HEK293 (cell line): ENCODE results near the gene RRAGC.

Source experiments
- EGR2 ChIP-seq: fragments of 450-650 bp; formaldehyde crosslinking; IDR thresholded peaks from 2 replicates; pipeline ENCODE4 v1.5.1; 2016; ENCODE audit warnings: low read depth, missing biosample characterization, missing genetic modification characterization
- HOXA7 ChIP-seq: sonication (generic); formaldehyde crosslinking; IDR thresholded peaks from 2 replicates; pipeline ENCODE4 v1.8.1; 2022; ENCODE audit warnings: missing genetic modification reagents, borderline replicate concordance
- KLF1 ChIP-seq: fragments of 450-650 bp; formaldehyde crosslinking; IDR thresholded peaks from 2 replicates; pipeline ENCODE4 v1.5.1; 2016; ENCODE audit warnings: missing biosample characterization, missing genetic modification characterization
- KLF9 ChIP-seq: fragments of 450-650 bp; formaldehyde crosslinking; IDR thresholded peaks from 2 replicates; pipeline ENCODE4 v1.5.1; 2016; ENCODE audit warnings: missing biosample characterization, missing genetic modification characterization, low read depth
- RBAK ChIP-seq: fragments of 450-650 bp; formaldehyde crosslinking; IDR thresholded peaks from 2 replicates; pipeline ENCODE4 v1.5.1; 2016; ENCODE audit warnings: missing biosample characterization, missing genetic modification characterization
- TCF7L2 ChIP-seq: IDR thresholded peaks from 2 replicates; pipeline ENCODE4 v1.6.1; 2011; ENCODE audit warnings: low read depth, mild to moderate bottlenecking, inconsistent platforms, low read length, moderate library complexity, borderline replicate concordance
- ZFP69B ChIP-seq: fragments of 450-650 bp; formaldehyde crosslinking; IDR thresholded peaks from 2 replicates; pipeline ENCODE4 v1.5.1; 2016; ENCODE audit warnings: missing biosample characterization, missing genetic modification characterization
- ZNF223 ChIP-seq: fragments of 450-650 bp; formaldehyde crosslinking; IDR thresholded peaks from 2 replicates; pipeline ENCODE4 v1.5.1; 2016; ENCODE audit warnings: missing biosample characterization, missing genetic modification characterization
- ZNF248 ChIP-seq: fragments of 450-650 bp; formaldehyde crosslinking; IDR thresholded peaks from 2 replicates; pipeline ENCODE4 v1.5.1; 2017; ENCODE audit warnings: missing biosample characterization, missing genetic modification characterization
- ZNF324 ChIP-seq: fragments of 450-650 bp; formaldehyde crosslinking; IDR thresholded peaks from 2 replicates; pipeline ENCODE4 v1.5.1; 2016; ENCODE audit warnings: missing biosample characterization, missing genetic modification characterization
- ZNF350 ChIP-seq: fragments of 450-650 bp; formaldehyde crosslinking; IDR thresholded peaks from 2 replicates; pipeline ENCODE4 v1.5.0; 2017; ENCODE audit warnings: missing biosample characterization, mild to moderate bottlenecking, missing genetic modification characterization
- ZNF394 ChIP-seq: fragments of 450-650 bp; formaldehyde crosslinking; IDR thresholded peaks from 2 replicates; pipeline ENCODE4 v1.5.1; 2016; ENCODE audit warnings: missing biosample characterization, missing genetic modification characterization, mild to moderate bottlenecking, moderate library complexity, borderline replicate concordance
- ZNF416 ChIP-seq: fragments of 450-650 bp; formaldehyde crosslinking; IDR thresholded peaks from 2 replicates; pipeline ENCODE4 v1.5.1; 2016; ENCODE audit warnings: missing biosample characterization, missing genetic modification characterization
- ZNF426 ChIP-seq: fragments of 450-650 bp; formaldehyde crosslinking; IDR thresholded peaks from 2 replicates; pipeline ENCODE4 v1.5.1; 2017; ENCODE audit warnings: missing biosample characterization, missing genetic modification characterization, mild to moderate bottlenecking, inconsistent platforms, moderate library complexity
- ZNF433 ChIP-seq: fragments of 450-650 bp; formaldehyde crosslinking; IDR thresholded peaks from 2 replicates; pipeline ENCODE4 v1.5.1; 2016; ENCODE audit warnings: missing biosample characterization, missing genetic modification characterization, low read depth
- ZNF501 ChIP-seq: fragments of 450-650 bp; formaldehyde crosslinking; IDR thresholded peaks from 2 replicates; pipeline ENCODE4 v1.5.1; 2016; ENCODE audit warnings: missing biosample characterization, missing genetic modification characterization
- ZNF521 ChIP-seq: fragments of 450-650 bp; formaldehyde crosslinking; IDR thresholded peaks from 2 replicates; pipeline ENCODE4 v1.5.1; 2017; ENCODE audit warnings: missing biosample characterization, mild to moderate bottlenecking, missing genetic modification characterization
- ZNF530 ChIP-seq: fragments of 450-650 bp; formaldehyde crosslinking; IDR thresholded peaks from 2 replicates; pipeline ENCODE4 v1.5.1; 2016; ENCODE audit warnings: low read depth, missing biosample characterization, missing genetic modification characterization
- ZNF701 ChIP-seq: fragments of 450-650 bp; formaldehyde crosslinking; IDR thresholded peaks from 2 replicates; pipeline ENCODE4 v1.5.1; 2016; ENCODE audit warnings: missing biosample characterization, missing genetic modification characterization
- TF ChIP-seq, protein P1 (sequence below): fragments of 450-650 bp; formaldehyde crosslinking; IDR thresholded peaks from 2 replicates; pipeline ENCODE4 v1.5.1; 2017; ENCODE audit warnings: missing biosample characterization, missing genetic modification characterization
- TF ChIP-seq, protein P2 (sequence below): fragments of 450-650 bp; formaldehyde crosslinking; IDR thresholded peaks from 2 replicates; pipeline ENCODE4; 2016; ENCODE audit warnings: missing biosample characterization, missing genetic modification characterization
- TF ChIP-seq, protein P3 (sequence below): fragments of 450-650 bp; formaldehyde crosslinking; IDR thresholded peaks from 2 replicates; pipeline ENCODE4 v1.5.1; 2016; ENCODE audit warnings: missing biosample characterization, missing genetic modification characterization
- TF ChIP-seq, protein P4 (sequence below): fragments of 450-650 bp; formaldehyde crosslinking; IDR thresholded peaks from 2 replicates; pipeline ENCODE4 v1.5.1; 2016; ENCODE audit warnings: missing biosample characterization, missing genetic modification characterization, borderline replicate concordance
- TF ChIP-seq, protein P5 (sequence below): fragments of 450-650 bp; formaldehyde crosslinking; IDR thresholded peaks from 2 replicates; pipeline ENCODE4 v1.5.0; 2017; ENCODE audit warnings: missing biosample characterization, missing genetic modification characterization, borderline replicate concordance
- TF ChIP-seq, protein P6 (sequence below): fragments of 450-650 bp; formaldehyde crosslinking; IDR thresholded peaks from 2 replicates; pipeline ENCODE4 v1.5.1; 2016; ENCODE audit warnings: missing biosample characterization, missing genetic modification characterization

RRAGC gene

DNA sequence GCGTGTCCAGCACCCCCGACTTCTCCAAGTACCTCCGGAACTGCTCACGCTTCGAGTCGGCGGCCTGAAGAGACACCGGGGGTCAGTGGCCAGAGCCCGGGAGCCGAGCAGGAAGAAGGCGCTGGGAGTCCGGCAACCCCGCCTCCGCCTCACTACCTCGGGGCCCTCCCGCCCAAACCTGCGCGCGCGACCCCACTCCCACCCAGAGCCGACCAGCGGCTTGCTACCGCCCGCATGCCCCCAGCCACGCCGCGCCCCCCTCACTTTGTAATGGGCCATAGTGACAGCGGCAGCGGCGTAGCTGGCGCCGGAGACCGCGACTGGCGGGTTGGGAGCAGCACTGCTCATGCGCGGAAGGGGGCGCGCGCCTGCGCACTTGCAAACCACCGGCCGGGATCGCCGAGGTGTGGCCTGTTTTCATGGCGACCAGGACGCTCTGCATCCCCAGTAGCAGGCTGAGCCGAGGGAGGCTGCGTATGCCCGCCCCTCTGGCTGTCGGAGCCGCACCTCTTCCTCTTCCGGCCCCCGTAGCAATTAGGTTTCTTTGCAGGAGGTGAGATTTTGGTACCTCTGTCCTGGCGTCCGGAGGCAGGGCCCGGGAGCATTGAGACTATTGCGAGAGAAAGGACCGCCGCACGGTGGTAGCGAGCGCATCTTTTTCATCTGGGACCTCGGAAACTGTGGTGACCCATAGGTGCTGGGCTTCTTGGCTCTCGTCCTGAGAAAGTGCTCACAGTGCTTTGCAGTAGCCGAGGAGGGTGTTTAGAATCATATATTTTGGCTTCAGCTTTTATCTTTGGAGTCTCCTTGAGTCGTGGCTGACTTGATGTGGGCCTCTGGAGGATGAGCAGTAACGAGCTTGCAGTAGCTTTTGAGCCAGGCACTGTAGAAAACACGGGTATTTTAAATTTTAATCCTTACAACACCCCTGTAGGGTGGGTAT, 13.7 kb upstream of the RRAGC start, which contains the start of gene MYCBP (continued):
- TF ChIP-seq ZNF394 = no peak
- TF ChIP-seq TCF7L2 = no peak
- TF ChIP-seq ZNF501 (tag by site-specific recombination) = no peak
- TF ChIP-seq, protein P1, sequence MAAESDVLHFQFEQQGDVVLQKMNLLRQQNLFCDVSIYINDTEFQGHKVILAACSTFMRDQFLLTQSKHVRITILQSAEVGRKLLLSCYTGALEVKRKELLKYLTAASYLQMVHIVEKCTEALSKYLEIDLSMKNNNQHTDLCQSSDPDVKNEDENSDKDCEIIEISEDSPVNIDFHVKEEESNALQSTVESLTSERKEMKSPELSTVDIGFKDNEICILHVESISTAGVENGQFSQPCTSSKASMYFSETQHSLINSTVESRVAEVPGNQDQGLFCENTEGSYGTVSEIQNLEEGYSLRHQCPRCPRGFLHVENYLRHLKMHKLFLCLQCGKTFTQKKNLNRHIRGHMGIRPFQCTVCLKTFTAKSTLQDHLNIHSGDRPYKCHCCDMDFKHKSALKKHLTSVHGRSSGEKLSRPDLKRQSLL (tag by site-specific recombination) = no peak; the same call in 1 of the 2 replicates
- no peak for TF ChIP-seq ZNF433 (tag by site-specific recombination)
- TF ChIP-seq HOXA7 (CRISPR knock-in tag) = no peak
- TF ChIP-seq ZNF350 = no peak
- TF ChIP-seq KLF1 (tag by site-specific recombination) = peak; percentile 60
- TF ChIP-seq RBAK (tag by site-specific recombination) = no peak
- TF ChIP-seq ZNF324 (tag by site-specific recombination) = no peak
- TF ChIP-seq ZNF530 = no peak
- TF ChIP-seq, protein P2, sequence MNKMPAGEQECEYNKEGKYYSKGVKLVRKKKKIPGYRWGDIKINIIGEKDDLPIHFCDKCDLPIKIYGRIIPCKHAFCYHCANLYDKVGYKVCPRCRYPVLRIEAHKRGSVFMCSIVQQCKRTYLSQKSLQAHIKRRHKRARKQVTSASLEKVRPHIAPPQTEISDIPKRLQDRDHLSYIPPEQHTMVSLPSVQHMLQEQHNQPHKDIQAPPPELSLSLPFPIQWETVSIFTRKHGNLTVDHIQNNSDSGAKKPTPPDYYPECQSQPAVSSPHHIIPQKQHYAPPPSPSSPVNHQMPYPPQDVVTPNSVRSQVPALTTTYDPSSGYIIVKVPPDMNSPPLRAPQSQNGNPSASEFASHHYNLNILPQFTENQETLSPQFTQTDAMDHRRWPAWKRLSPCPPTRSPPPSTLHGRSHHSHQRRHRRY = no peak
- TF ChIP-seq ZNF416 (tag by site-specific recombination) = no peak
- no peak for TF ChIP-seq ZNF701
- peak; percentile 58 for TF ChIP-seq EGR2 (tag by site-specific recombination)
- no peak for TF ChIP-seq ZNF426 (tag by site-specific recombination)
- no peak for TF ChIP-seq ZNF248
- TF ChIP-seq ZFP69B (tag by site-specific recombination) = no peak
- TF ChIP-seq, protein P3, sequence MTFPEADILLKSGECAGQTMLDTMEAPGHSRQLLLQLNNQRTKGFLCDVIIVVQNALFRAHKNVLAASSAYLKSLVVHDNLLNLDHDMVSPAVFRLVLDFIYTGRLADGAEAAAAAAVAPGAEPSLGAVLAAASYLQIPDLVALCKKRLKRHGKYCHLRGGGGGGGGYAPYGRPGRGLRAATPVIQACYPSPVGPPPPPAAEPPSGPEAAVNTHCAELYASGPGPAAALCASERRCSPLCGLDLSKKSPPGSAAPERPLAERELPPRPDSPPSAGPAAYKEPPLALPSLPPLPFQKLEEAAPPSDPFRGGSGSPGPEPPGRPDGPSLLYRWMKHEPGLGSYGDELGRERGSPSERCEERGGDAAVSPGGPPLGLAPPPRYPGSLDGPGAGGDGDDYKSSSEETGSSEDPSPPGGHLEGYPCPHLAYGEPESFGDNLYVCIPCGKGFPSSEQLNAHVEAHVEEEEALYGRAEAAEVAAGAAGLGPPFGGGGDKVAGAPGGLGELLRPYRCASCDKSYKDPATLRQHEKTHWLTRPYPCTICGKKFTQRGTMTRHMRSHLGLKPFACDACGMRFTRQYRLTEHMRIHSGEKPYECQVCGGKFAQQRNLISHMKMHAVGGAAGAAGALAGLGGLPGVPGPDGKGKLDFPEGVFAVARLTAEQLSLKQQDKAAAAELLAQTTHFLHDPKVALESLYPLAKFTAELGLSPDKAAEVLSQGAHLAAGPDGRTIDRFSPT (tag by site-specific recombination) = no peak
- TF ChIP-seq, protein P4, sequence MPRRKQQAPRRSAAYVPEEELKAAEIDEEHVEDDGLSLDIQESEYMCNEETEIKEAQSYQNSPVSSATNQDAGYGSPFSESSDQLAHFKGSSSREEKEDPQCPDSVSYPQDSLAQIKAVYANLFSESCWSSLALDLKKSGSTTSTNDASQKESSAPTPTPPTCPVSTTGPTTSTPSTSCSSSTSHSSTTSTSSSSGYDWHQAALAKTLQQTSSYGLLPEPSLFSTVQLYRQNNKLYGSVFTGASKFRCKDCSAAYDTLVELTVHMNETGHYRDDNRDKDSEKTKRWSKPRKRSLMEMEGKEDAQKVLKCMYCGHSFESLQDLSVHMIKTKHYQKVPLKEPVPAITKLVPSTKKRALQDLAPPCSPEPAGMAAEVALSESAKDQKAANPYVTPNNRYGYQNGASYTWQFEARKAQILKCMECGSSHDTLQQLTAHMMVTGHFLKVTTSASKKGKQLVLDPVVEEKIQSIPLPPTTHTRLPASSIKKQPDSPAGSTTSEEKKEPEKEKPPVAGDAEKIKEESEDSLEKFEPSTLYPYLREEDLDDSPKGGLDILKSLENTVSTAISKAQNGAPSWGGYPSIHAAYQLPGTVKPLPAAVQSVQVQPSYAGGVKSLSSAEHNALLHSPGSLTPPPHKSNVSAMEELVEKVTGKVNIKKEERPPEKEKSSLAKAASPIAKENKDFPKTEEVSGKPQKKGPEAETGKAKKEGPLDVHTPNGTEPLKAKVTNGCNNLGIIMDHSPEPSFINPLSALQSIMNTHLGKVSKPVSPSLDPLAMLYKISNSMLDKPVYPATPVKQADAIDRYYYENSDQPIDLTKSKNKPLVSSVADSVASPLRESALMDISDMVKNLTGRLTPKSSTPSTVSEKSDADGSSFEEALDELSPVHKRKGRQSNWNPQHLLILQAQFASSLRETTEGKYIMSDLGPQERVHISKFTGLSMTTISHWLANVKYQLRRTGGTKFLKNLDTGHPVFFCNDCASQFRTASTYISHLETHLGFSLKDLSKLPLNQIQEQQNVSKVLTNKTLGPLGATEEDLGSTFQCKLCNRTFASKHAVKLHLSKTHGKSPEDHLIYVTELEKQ (tag by site-specific recombination) = no peak
- TF ChIP-seq KLF9 (tag by site-specific recombination) = peak; percentile 85
- no peak for TF ChIP-seq ZNF223 (tag by site-specific recombination)
- TF ChIP-seq, protein P5, sequence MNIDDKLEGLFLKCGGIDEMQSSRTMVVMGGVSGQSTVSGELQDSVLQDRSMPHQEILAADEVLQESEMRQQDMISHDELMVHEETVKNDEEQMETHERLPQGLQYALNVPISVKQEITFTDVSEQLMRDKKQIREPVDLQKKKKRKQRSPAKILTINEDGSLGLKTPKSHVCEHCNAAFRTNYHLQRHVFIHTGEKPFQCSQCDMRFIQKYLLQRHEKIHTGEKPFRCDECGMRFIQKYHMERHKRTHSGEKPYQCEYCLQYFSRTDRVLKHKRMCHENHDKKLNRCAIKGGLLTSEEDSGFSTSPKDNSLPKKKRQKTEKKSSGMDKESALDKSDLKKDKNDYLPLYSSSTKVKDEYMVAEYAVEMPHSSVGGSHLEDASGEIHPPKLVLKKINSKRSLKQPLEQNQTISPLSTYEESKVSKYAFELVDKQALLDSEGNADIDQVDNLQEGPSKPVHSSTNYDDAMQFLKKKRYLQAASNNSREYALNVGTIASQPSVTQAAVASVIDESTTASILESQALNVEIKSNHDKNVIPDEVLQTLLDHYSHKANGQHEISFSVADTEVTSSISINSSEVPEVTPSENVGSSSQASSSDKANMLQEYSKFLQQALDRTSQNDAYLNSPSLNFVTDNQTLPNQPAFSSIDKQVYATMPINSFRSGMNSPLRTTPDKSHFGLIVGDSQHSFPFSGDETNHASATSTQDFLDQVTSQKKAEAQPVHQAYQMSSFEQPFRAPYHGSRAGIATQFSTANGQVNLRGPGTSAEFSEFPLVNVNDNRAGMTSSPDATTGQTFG (tag by site-specific recombination) = no peak
- TF ChIP-seq, protein P6, sequence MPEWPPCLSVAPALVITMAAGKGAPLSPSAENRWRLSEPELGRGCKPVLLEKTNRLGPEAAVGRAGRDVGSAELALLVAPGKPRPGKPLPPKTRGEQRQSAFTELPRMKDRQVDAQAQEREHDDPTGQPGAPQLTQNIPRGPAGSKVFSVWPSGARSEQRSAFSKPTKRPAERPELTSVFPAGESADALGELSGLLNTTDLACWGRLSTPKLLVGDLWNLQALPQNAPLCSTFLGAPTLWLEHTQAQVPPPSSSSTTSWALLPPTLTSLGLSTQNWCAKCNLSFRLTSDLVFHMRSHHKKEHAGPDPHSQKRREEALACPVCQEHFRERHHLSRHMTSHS (tag by site-specific recombination) = no peak
- TF ChIP-seq ZNF521 (tag by site-specific recombination) = no peak
